ENCODE results near the gene UPK1A.

The UPK1A gene

GRCh38 chr19:35693422-35693821, 27.1 kb downstream of the UPK1A start:
- no peak for DNase-seq (ENCODE audit: low read depth)

DNA sequence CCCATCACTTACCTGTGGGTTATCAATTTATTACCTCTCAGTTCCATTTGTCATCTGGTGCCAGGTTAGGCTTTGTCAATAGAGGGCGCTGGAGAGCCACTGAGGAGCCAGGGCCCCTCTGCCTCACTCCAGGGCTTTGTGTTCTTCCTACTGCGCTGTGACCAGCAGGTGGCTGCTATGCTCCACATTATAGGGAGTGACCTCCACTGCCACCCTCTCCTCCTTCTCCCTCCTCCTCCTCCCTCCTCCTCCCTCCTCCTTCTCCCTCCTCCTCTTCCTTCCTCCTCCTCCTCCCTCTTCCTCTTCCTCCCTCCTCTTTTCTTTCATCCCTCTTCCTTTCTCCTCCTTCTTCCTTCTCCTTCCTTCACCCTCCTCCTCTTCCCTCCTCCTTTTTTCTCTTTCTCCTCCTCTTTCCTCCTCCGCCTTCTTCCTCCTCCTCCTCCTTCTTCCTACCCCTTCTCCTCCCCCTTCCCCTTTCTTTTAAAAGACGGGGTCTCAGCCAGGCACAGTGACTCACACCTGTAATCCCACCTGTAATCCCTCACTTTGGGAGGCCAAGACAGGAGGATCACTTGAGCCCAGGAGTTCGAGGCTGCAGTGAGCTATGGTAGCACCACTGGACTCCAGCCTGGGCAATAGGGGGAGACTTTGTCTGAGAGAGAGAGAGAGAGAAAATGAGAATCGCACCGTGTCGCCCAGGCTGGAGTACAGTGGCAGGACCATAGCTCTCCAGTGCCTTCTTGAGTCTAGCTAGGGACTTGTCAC, 27.7 kb downstream of the UPK1A start:
- DNase-seq (ENCODE audit: low read depth) = peak; percentile 58

GRCh38 chr19:35695895-35696422, 29.6 kb downstream of the UPK1A start:
- no peak for DNase-seq (ENCODE audit: low read depth)

- DNase-seq (ENCODE audit: low read depth) = no peak
These were observed 30.5 kb downstream of the UPK1A start for GRCh38 chr19:35696835-35697234.

DNA sequence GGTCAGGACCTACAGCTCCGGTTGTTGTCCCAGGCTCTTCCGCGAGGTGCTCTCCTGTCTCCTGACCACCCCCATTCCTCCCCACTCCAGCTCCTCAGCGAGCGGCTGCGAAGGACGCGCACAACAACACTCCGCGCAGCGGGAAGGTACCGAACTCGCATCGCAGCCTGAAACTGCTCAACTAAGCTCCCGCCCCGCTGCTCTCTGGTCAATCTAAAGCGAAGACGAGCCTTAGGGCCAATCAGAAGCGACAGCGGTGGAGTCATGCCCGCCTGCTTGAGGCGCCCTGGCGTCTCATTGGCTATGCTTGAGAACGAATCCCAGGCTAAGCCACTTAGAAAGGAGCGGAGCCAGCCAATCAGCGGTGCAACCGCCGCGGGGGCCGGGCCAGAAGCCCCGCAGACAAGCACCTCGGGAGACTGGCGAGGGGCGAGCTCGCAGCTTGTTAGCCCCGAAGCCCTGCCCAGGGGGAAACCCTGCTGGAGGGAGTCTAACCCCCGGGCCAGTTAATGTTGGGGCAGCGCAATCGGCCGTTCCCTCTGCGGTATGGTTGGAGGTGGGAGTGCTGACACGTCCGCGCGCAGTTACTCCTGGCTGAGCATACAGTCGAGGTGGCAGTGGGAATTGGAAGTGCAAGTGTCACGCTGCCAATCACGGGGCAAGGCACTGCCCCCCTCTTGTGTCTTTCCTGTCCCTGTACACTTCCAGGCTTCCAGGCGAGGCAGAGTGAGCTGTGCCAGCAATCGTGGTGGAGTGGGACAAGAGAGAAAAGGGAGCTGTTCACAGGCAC, 36.1 kb downstream of the UPK1A start:
- peak; percentile 93 for DNase-seq (ENCODE audit: low read depth)

DNA sequence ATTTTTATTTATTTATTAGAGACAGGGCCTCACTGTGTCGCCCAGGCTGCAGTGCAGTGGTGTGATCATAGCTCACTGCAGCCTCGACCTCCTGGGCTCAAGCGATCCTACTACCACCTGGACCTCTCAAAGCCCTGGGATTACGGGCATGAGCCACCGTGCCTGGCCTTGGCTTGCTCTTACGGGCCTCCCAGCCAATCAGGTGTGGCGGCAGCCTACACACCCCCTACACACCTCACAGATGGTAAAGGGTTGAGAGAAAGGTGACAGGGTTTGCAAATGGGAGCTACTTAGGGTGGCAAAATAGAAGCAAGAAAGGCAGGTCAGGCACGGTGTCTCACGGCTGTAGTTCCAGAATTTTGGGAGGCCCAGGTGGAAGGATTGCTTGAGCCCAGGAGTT, 37.0 kb downstream of the UPK1A start:
- no peak for DNase-seq (ENCODE audit: low read depth)

- DNase-seq (ENCODE audit: low read depth) = no peak
These were observed 37.9 kb downstream of the UPK1A start, which contains the start of gene ZBTB32 for GRCh38 chr19:35704218-35704617. ZBTB32 (plus strand) TSS chr19:35704558; CDS start chr19:35714627, 10,069 bp downstream.

DNA sequence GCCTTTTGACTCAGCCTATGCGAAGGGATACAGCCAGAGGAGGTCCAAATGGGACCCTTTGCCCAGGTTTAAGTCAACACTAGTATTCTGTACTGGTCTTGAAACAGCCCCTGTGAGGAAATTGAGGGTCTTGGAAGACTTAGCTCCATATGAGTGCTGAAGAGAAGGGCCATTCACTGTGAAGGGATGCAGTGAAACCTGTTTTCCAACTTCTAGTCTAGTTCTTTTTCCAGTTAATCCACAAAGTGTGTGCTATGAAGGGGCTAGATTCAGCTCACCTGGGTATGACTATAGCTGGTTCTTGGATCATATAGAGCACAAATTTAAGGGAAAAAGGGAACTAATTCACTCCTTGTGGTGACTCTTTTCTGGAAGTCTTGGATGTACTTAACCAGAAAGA, 42.1 kb downstream of the UPK1A start:
- DNase-seq (ENCODE audit: low read depth) = no peak

GRCh38 chr19:35710784-35711723, 44.7 kb downstream of the UPK1A start:
- DNase-seq (ENCODE audit: low read depth) = no peak

GRCh38 chr19:35712567-35713505, 46.5 kb downstream of the UPK1A start:
- no peak for DNase-seq (ENCODE audit: low read depth)

DNA sequence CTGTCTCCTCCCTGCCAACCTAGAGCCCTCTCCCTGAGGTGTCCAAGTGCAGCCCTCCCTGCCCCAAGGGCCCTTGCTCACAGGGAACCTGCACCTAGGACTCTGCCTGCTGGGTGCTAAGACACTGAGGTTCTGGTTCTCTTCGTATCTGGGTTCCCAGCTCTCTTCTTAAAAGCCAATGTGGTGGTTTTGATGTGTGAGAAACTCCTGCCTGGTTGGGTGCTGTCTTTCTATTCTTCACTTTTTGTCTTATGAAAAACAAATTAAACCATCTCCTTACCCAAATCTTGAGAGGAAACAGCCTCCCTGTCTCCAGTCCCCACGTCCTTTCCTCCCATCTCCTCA, 47.2 kb downstream of the UPK1A start:
- no peak for DNase-seq (ENCODE audit: low read depth)

DNA sequence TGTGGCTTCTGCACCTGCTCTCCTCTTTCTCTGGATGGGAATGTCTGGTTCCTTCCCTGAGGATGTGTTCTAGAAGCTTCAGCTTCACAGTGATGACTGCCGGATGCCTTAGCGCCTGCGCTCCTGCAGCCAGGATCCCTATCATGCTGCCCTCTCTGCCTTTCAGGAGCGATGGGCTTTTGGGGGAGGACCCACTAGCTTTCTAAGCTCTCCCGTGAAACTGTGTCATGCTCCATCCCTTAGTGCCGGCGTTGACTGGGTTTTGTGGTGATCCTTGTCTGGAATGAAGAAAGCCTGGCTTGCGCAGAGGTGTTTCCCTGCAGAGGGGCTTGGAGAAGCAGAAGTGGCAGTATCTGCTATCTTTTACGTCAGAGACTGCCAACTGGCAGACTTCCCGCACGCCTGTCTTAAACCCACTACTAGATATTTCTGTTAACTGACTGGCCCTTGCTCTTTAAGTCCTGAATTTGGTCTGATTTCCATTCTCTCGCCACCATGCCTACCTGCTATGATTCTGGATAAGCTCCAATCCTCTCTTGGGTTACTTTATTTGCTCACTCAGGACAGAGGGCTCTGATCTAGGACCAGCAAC, 47.7 kb downstream of the UPK1A start:
- DNase-seq (ENCODE audit: low read depth) = no peak

GRCh38 chr19:35714601-35715354, 48.5 kb downstream of the UPK1A start:
- DNase-seq (ENCODE audit: low read depth) = no peak

- DNase-seq (ENCODE audit: low read depth) = no peak
These were observed 49.1 kb downstream of the UPK1A start for GRCh38 chr19:35715355-35715809.

GRCh38 chr19:35715981-35716800, 49.9 kb downstream of the UPK1A start:
- no peak for DNase-seq (ENCODE audit: low read depth)

DNA sequence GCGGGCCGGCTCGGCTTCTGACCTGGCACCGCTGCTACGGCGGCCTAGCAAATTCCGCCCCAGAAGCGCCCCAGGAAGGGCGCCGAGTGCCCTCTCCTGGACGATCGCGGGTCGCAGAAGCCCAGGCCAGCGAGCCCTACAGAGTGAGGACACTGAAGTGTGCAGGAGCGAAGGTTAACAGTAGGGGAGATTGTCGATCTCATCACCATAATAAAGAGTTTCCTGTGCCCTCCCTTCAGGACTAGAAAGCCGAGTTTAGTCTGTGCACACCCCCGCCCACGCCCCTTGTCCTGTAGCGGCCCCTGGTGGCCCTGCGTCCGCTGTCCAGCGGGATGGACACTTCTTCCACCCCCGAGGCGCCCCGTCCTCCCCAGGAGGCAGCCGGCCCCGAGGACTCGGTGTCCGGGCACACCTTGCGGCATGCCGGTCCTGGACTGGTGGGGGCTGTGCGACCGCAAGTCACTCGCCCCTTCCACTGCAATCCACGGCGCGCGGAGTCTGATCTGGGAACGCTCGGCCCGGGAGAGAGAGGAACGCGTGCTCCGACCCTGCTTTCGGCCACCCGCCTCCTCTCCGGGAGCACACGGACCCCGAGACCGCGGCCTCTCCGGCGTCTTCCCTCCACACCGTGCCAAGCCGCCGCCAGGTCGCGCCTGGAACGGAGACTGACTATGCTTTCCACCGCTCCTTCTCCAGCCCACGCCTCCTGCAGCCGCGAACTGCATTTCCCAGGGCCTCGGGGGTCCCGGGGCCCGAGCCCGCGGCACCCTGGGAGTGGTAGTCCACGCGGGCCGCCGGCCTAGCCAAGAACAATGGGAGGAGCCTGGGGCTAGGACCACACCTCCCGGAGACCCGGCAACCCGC, 50.7 kb downstream of the UPK1A start:
- DNase-seq (ENCODE audit: low read depth) = peak; percentile 62

DNA sequence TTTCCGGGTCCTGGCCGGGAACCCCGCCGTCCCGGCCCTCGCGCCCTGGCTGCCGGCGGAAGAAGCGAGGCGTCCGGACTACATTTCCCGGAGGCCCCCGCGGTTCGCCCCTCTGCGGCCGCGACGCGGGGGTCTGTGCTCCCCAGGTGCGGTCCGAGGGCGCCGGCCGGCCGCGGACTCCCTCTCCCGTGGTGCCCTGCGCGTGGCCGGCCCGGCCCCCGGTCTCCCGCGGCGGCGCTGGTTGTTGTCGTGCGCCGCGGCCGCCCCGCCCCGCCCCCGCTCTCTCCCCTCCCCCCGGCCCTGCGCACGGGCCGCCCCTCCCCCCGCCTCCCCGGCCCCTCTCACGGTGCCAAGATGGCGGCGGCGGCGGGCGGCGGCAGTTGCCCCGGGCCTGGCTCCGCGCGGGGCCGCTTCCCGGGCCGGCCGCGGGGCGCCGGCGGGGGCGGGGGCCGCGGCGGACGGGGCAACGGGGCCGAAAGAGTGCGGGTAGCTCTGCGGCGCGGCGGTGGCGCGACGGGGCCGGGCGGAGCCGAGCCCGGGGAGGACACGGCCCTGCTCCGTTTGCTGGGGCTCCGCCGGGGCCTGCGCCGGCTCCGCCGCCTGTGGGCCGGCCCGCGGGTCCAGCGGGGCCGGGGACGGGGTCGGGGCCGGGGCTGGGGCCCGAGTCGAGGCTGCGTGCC, 51.5 kb downstream of the UPK1A start, which contains the start of gene KMT2B:
TSS of gene KMT2B (plus strand) at position 339 of the 680 bp plus-strand sequence. CDS start at position 355, 16 bp downstream.
- DNase-seq (ENCODE audit: low read depth) = peak; percentile 89

All from GM04504 (cell line).